Globus pallidus (tissue), 1 donor: ENCODE data around the gene GPRIN3.
"Not testable (repeated sequence)": the region's sequence is repeated elsewhere in the genome, so short reads cannot be mapped to it uniquely, and the experiment has no call there.

Experiments
- DNase-seq: peaks from one replicate; pipeline ENCODE4 v3.0.0-alpha.2; 2015; ENCODE audit warnings: low spot score

Gene GPRIN3

DNA sequence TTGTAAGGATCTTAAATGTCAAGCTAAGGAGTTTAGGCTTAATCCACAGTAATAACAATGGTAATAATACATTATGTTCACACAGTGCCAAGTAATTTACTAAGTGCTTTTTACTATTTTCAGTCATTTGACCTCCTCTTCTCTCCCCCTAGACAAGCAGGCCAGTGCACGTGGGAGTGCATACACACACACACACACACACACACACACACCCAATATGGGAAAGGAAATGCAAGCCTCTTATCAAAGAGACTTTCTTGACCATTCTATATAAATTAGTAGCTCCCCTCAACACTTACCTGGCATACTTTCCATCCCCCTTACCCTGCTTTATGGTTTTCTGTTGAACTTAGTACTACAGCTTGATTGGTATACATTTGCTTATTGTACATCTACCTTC is 3.8 kb upstream of the GPRIN3 start:
- DNase-seq: no peak

- DNase-seq: not testable (repeated sequence)
Measured at GRCh38 chr4:89309154-89309553, 1.6 kb upstream of the GPRIN3 start.

GRCh38 chr4:89308161-89308500 is 531 bp upstream of the GPRIN3 start:
- DNase-seq: no peak

- DNase-seq: no peak
Measured at GRCh38 chr4:89307178-89307445, 488 bp downstream of the GPRIN3 start.

- DNase-seq: no peak
Measured at GRCh38 chr4:89306486-89307177, 968 bp downstream of the GPRIN3 start.

DNA sequence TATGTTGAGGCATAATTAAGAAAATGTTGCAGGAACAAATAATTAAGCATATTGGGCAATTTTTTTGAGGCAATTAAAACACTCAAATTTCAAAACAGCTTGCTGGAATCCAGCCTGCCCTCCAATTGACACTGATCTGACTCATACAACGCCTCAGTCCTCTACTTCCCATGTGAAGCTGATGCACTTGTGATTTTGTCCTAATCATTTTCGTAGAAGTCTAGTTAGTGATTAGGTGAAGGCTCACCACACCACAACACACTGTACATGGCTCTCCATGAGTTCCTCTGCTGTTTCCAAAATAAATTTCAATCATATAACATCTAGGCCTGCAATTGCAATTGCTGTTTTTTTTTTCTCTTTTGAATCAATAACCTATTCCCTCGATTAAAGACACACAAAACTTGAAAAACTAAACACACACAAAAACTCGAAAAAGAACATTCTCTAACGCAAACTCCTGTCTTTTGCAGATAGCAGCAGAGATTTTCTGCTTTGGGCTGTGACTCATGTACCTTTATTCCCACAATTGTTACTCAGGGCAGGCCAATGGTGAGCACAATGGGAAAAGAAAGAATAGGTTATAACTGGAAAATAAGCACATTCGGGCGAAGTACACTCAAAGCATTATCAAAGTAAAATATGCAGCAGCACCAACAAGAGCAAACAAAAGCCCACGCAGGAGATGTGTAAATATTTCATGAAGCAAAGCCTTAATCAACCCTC is 1.7 kb downstream of the GPRIN3 start:
- DNase-seq: no peak

DNA sequence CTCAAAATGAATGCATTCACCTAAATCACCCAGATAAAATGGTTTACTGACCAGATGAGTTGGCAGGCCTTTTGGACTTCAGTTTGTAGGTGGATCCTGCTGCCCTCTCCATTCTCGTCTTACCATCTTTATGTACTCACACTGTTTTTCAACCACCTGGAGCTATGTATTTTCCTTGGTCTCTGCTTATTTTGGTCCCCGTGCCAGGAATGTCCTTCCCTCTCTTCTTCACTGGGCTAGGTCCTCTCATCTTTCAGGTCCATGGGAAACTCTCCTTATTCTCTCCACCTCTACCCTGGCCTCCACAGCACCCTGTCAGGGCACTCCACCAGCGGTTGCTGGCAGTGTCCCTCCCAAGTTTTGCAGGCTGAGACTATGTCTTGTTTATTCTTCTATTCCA is 2.6 kb downstream of the GPRIN3 start:
- DNase-seq: no peak

- no peak for DNase-seq
Measured at GRCh38 chr4:89303814-89304388, 3.7 kb downstream of the GPRIN3 start.

DNA sequence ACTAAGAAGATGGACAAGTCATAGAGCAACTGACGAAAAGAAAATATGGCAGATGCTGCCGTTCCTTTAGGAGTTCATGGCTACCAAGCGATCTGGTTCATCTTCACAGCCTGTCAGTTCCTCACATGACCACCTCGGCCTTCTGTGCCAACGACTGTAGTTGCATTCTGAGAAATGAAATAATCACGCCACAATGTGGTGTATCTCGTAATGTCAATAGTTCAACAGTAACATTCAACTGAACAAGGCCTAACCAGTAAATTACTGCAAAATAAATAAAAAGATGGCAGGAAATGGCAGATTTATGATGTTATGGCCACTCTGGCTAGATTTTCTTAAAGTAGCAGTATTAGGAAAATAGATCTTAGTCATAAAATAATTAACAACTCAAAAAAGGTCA is 4.4 kb downstream of the GPRIN3 start:
- no peak for DNase-seq

DNA sequence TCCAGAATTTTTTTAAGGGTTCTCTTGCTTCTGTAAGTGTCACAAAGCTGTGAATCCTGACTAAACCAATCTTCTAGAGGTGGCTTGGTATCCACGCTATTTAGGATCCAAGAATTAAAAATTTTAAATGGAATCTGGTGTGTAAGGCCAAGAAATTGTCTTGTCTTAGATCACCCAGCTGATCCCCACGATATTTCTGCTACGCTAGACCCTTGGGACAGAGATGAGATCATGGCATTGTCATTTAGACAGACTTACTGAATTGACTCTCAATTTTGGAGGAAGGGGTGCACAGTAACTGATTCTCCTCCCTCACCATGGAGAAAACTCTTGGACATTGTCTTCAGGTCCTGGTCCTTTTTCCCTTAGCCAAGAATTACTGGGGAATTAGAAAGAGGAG is 5.7 kb downstream of the GPRIN3 start:
- no peak for DNase-seq

DNA sequence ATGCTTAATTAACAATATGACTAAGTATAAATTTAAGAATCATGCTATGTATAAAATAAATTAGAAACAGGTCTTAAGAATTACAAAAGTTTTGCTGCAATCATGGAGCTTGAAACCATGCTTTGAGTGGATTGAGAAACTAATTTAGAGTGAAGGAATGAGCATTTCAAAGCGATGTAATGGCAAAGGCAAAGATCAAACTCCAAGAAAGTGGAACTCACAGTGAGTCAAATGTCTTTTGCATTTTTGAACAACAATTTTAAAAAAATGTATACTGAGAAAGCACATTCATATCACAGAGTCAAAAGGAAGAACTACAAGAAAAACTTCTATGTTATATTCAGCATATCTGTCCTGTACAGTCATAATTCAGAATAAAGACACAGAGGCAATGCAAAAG is 6.6 kb downstream of the GPRIN3 start:
- DNase-seq: no peak

- no peak for DNase-seq
Measured at GRCh38 chr4:89300499-89300898, 7.1 kb downstream of the GPRIN3 start.

- no peak for DNase-seq
Measured at GRCh38 chr4:89300060-89300459, 7.5 kb downstream of the GPRIN3 start.

DNA sequence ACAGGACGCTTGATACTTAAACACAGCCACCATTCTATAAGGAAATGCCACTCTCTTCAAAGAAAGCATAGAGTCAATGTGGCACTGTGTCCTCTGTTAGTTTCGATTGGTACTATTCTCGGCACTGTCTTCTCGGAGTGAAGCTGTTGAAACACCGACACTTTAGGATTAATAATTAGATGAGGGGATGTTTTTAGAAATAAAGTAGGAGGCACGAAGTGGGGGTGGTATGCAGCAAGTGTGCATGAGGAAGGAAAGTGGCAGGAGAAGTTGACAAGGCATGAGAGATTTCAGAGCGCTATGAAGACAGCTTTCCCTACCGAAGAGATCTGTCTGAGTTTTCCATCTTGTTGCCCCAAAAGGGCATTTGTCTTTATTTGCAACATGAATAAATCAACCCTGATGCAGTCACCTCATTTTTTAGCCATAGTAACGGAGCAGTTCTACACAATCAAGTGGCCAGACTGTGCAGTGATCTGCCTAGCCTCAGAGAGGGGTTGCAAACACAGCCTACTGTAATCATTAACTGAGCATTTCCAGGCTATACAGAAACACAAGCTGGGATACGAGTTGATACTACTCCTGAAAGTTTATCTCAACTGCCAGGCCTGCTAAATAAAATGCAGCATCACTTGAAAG is 8.3 kb downstream of the GPRIN3 start:
- no peak for DNase-seq

- DNase-seq: no peak
Measured at GRCh38 chr4:89298788-89299152, 8.8 kb downstream of the GPRIN3 start.

DNA sequence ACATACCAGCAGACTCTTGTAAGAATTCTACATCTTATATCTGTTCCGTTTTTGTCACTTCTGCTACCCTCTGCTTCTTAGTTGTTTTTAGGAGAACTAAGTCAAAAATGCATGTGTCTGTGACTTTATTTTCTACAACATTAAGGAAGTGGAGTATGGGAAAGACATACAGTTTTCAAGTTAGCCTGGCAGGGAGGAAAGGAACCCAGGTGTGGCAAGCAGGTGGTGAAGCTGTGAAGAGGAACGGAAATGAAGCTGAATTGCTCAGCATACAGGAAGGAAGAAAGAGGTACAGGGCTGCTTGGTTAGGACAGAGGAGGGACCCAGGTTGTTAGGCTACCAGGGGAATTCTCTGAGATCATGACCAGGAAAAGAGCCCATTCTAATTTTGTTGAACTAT is 9.4 kb downstream of the GPRIN3 start:
- DNase-seq: no peak

DNA sequence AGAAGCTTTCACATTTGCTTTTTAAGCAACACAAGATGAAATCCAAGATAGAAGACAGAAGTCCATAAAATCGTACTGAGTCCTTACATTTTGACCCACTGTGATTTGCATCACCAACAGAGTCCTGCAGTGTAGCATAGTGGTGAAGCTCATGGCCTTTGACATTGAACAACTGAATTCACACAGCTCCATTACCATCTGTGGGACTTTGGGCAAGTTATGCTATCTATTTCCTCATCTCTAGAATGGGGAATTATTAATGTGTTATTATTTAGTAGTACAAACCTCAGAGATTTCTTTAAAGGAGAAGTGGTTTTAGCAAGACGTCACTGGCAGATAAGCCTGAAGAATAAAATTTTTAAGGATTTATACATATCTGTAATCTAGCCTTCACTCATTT is 10.7 kb downstream of the GPRIN3 start:
- no peak for DNase-seq

DNA sequence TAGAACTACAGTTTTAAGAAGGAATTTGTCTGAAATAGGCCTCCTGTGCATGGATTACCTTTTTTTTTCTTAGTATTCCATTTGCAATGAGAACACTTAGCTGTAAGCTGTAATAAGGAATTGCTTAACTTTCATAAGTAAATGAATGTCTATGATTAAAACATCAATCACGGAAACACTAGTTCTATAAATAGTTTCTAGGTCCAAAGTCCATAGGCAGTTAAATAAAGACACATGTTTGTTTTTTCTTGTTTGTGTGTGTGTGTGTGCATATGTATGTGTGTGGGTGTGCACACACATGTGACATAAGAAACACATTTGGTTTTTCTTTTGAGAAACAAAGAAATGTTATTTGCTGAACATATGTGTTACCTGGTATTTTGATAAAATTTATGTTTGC is 11.2 kb downstream of the GPRIN3 start:
- no peak for DNase-seq

GRCh38 chr4:89295415-89295927 is 12.1 kb downstream of the GPRIN3 start:
- no peak for DNase-seq

DNA sequence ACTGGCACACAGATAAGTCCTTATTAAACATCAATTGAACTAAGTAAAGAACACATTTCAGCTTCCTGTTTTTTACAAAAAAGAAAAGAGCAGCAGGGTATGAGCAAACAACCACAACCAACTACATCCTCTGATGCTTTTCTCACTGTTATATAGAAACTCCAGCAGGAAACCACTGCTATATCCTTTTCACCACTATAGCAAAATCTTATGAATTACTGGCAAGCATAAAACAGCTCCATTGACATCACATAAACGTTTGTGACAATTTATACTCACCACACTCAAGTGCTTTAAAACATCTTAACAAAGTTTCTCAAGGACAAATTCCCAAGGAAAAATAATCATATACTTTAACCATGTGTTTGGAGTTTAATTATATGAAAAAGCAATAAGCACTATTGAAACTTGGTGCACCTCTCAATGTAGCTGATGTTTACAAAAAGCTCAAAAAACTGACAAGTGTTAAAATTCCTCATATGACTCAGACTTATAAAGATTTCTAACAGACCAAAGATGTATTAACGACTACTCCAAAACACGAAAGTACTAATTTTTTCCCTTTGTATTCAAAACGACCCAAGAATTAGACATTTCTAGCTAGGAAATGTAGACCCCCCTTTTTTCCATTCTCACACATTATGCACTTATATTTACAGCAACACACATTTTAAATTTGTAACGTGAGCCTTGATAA is 12.9 kb downstream of the GPRIN3 start:
- DNase-seq: no peak

GRCh38 chr4:89293299-89293698 is 14.3 kb downstream of the GPRIN3 start:
- DNase-seq: no peak

DNA sequence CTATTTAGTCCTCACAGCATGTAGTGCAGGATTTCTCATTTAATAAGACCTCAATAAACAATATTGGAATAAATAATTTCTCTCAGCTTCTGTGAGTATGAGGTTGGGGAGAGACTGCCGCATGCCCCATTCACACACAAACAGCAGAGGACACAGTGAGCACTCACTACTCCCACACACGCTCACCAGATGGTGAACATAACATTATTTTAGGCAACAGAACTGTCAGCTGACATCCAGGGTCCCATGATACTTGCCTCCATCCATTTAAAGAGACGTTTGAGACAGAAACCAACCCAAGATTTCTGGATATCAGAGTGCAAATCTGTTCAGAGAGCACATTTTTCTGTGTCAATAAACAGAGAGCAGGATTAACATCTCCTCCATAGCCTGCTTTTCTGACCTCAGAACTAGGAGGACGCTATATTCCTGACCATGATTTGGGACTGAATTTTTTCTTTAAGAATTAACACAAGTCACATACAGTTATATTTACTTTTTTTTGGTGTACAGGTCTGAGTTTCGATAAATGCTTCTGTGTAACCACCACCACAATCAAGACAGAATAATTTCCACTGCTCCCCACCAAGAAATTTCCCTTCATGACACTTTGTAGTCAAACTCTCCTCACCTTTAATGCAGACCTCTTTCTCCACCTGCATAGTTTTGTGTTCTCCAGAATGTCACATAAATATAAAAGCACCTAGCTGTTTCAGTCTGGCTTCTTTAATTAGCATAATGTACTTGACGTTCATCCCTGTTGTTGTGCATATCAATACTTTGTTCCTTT is 16.7 kb downstream of the GPRIN3 start:
- no peak for DNase-seq
